ENCODE results near the gene HPF1.
"Not testable (repeated sequence)": the region's sequence is repeated elsewhere in the genome, so short reads cannot be mapped to it uniquely, and the experiment has no call there.

Gene HPF1

DNA sequence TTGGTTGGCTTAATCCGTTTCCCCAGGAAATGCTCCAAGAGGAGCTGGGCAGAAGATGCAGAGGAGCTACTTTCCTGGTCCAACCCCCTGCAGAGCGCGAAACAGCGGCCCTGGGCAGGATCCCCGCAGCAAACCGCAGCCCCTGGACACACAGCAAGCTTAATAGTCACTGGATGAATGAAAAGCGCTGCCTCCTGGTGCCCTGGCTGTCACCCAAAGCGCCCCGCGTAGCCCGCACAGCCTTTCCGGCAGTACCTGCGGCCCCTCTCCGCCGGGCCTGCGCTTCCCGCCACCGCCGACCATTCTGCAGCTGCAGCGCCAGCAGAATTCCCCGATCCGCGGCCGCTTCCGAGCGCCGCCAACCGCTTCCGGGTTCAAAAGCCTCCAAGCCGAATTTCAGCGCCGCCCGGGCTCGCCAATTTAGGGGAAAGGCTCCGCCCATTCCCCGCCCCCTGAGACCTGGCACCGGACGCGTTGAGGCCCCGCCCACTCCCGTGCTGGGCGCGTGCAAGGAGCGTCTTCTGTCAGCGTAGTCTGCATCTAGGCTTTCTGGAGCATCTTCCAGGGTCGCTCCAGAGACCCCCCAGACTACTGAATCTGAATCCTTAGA lies at the start of gene HPF1:
Gene HPF1 (minus strand): TSS at position 370 of the 610 bp plus-strand sequence. CDS start 67 bp downstream, at position 303.
- peak; percentile 51; the same call in 1 of the 2 replicates for TF ChIP-seq POLR2A (IDR thresholded peaks at IDR 0.05; ENCODE audit: low read depth, low read length)
- FAIRE-seq (no peak), DNase-seq (ENCODE audit: insufficient read length, low spot score) (peak; percentile 63)

DNA sequence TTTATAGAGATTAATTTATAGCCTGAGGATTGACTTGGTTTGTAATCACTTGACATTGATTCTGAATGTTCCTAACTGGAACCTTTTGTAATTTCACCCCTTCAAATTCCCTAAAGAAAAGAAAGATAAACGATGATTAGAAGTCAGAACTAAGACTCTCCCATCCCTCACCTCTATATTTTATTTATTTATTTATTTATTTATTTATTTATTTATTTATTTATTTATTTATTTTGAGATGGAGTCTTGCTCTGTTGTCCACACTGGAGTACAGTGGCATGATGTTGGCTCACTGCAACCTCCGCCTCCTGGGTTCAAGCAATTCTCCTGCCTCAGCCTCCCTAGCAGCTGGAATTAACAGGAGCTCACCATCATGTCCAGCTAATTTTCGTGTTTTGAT lies 49.0 kb upstream of the HPF1 start:
- DNase-seq (ENCODE audit: insufficient read length, low spot score); FAIRE-seq: not testable (repeated sequence)

DNA sequence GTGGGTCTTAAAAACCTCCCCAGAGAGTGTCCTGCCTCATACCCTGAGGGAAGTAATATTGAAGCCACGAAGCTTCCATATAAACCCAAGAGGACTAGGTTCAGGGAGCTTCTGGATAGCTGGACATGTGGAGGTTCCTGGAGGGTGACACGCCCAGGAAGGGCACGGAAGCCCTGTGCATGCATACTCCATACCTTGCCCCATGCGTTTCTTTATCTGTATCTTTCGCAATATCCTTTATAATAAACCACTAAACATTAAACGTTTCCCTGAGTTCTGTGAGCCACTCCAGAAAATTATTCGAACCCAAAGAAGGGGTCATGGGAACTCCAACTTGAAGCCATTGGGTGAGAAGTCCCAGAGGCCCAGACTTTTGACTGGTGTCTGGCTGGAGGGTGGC lies 45.7 kb upstream of the HPF1 start:
- no peak for DNase-seq (ENCODE audit: insufficient read length, low spot score)
- no peak for FAIRE-seq
- TF ChIP-seq POLR2A (IDR thresholded peaks at IDR 0.05; ENCODE audit: low read depth, low read length) = no peak

DNA sequence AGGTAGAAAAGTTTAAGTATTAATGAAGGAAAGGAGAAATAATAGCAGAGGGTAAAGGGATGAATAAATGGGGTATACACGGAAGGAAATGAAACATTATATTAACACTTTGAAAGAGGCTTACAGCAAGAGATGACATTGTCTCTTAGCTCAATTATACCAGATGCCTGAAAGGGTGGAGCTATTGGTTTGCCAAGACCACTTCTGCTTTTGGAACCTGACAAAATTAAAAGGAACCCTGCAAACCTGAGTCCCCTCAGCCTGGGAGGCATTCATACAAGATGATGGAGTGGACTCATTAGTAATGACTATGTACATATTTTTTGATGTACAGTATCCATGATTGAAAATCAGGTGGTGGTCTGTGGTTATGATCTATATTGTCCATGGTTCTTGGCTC lies 45.1 kb upstream of the HPF1 start:
- no peak for TF ChIP-seq POLR2A (IDR thresholded peaks at IDR 0.05; ENCODE audit: low read depth, low read length)
- FAIRE-seq (no peak), DNase-seq (ENCODE audit: insufficient read length, low spot score) (no peak)

DNA sequence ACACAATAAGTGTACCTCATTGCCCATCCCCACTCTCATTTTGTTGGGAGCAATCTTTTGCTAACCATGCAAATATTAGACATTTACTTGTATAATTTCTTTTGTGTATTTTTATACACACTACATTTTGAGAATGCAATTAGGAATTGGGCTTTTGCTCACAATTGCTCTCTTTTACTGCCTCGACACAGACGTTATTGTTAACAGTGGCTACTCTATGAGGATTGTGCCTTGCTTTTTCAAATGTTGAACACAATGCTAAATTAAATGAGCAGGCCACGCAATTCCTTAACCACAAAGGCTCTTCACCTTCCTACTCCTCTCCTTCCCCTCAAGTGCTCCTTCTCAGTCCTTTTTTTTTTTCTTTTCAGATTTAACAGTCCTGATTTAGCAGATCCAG lies 42.8 kb upstream of the HPF1 start:
- no peak for FAIRE-seq
- TF ChIP-seq POLR2A (IDR thresholded peaks at IDR 0.05; ENCODE audit: low read depth, low read length) = no peak
- DNase-seq (ENCODE audit: insufficient read length, low spot score) = no peak

DNA sequence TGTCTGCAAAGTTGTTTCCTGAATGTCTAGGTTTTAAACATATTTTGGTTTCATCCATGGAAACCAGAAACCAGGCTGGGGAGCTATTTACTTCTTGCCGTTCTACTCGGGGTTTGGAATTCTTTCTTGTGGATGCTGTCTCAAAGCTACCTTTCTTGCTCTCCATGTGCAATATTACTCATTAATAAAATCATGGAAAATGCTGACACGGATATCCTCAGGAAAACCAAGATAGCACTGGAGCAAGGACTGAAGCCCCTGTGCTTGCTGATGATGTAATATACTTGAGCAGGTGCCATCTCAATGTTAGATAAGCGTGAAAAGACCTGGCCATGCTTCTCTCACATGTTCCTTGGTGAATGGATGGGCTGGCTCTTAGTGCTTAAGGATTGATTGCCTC lies 41.5 kb upstream of the HPF1 start:
- DNase-seq (ENCODE audit: insufficient read length, low spot score) (no peak), FAIRE-seq (no peak)
- TF ChIP-seq POLR2A (IDR thresholded peaks at IDR 0.05; ENCODE audit: low read depth, low read length) = no peak

DNA sequence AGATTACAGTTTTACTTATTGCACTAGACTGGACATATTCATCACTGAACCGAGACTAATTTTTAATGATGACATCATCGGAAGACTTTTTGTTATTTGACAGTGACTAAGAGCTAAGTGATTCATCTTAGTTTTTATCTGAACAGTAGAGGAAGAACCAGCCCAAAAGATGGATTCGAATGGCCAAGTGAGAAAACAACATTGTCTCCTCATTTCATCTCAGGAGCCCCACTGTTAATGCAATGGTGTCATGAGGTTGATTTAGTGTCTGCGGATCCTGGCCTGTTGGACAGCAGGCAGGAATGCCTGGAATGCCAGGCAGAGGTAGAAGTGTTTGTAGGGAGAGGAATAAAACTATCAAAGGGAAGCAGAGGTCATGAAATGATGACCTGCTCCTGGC lies 37.8 kb upstream of the HPF1 start:
- no peak for DNase-seq (ENCODE audit: insufficient read length, low spot score)
- FAIRE-seq = no peak
- no peak for TF ChIP-seq POLR2A (IDR thresholded peaks at IDR 0.05; ENCODE audit: low read depth, low read length)

DNA sequence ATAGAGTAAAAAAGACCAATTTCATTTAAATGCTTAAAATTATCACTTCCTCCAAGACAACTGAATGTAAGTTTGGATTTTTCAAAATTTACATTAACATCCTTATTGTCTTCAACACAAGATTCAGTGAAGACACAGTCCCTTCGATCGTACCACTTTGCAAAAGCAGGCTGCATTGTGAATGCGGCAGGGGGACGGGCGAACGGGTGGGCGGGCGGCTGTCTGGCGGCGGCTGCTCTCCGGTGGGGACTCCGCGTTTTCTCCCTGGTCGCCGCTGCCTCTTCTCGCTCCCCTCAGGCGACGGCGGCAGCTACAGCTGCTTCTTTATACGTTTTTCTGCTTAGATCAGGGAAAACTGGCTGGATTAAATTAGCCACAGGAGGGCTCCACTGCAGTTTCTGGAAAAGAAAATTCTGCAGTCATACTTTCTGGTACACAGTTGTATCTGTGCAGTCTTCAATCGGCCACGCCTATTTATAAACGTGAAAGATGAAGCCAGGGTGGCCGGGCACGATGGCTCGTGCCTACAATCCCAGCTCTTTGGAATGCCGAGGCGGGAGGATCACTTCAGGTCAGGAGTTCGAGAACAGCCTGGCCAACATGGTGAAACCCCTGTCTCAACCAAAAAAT lies 33.9 kb upstream of the HPF1 start:
- no peak for TF ChIP-seq POLR2A (IDR thresholded peaks at IDR 0.05; ENCODE audit: low read depth, low read length)
- DNase-seq (ENCODE audit: insufficient read length, low spot score) (peak; percentile 23), FAIRE-seq (no peak)

DNA sequence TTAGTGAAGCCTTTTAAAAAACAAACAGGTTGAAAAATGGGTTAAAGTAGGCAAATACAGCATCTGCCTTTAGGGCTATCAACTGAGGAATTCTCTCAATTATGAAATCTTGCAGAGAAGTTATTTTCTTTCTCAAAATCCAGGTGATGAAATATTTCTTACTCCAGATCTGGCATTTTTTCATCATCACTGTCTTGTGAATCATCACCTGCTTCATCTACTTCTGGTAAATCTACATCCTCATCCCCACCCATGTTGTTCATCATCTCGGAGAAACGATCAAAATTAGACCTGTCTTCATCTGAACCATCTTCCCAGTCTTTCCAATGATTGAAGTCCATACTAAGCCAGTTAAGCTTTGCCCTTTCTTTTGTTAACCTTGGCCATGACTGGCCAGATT lies 33.3 kb upstream of the HPF1 start:
- no peak for TF ChIP-seq POLR2A (IDR thresholded peaks at IDR 0.05; ENCODE audit: low read depth, low read length)
- DNase-seq (ENCODE audit: insufficient read length, low spot score) (no peak), FAIRE-seq (no peak)

DNA sequence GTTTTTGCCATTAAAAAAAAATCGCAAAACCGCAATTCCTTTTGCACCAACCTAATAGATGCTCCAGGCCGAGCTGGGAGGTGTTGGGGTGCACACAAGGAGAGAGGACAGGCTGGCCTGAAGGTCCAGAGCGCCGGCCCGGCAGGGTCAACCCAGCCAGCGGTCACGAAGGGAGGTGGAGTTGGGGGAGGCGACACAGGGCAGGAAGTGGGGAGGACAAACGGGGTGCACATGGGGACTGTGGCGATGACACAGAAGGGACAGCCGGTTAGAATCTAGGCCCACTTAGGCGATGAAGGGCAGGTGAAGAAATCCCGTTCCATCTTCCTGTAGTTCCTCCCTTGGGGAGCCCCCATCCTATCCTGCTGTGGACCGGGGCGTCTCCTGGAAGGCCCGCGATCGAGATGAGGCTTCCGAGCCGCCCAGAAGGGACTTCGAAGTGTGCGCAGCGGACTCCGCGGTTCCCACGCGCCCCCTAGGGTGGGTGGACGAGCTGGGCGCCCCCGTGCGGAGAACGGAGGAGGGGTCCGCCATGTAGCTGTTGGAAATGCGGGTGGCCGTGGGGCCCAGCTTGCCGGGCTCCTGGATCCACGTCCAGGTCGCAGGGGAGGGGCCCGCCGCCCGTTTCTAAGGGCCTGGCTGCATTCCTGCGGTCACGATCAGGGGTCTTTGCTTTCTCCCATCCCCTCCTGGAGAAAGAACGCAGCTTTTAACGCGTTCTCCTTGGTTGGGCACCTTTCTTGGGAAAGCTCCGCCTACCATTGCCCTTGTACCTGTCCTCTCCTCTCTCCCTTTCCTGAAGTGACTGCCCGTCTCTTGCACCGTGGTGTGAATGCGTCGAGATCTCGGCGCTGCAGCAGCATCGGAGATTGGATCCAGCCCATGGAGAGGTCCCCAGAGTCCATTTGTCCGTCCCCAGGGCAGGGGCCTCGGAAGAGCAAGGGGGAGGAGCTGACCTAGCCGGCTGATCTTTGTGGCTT lies 17.0 kb upstream of the HPF1 start:
- no peak for FAIRE-seq
- no peak for TF ChIP-seq POLR2A (IDR thresholded peaks at IDR 0.05; ENCODE audit: low read depth, low read length)
- DNase-seq (ENCODE audit: insufficient read length, low spot score) = no peak

DNA sequence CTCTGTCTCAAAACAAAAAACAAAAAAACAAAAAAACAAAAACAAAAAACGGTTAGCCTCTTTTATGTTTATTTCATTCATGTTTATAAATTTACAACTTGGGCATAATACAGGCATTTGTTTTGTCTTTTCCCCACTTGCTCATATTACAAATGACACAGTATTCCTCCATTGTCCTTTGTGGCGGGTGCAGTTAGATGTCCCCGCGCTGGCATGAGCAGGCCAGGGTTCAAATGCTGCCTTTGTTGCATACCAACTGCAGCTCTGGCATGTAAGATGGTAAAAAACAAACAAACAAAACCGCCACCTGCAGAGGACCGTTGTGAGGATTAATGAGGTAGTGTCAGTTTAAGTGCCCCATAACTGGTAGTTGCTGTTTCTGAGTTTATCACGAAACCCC lies 16.1 kb upstream of the HPF1 start:
- TF ChIP-seq POLR2A (IDR thresholded peaks at IDR 0.05; ENCODE audit: low read depth, low read length) = no peak
- DNase-seq (ENCODE audit: insufficient read length, low spot score) = no peak
- FAIRE-seq = no peak

DNA sequence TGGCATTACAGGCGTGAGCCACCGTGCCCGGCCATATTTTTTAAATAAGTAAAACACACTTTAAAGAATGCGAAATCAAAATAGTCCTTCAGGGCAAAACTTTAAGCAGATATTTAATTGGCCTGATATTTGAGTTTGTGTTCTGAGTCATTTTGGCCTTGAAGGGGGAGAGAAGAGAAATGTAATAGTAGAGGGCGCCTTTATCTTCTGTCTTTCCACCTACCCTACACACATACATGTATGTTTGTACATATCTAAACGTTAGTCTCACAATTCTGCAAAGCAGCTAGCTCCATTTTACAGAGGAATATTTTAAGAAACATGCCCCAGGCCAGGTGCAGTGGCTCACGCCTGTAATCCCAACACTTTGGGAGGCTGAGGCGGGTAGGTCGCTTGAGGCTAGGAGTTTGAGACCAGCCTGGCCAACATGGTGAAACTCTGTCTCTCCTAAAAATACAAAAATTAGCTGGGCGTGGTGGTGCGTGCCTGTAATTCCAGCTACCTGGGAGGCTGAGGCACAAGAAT lies 13.9 kb upstream of the HPF1 start:
- FAIRE-seq; DNase-seq (ENCODE audit: insufficient read length, low spot score): not testable (repeated sequence)

DNA sequence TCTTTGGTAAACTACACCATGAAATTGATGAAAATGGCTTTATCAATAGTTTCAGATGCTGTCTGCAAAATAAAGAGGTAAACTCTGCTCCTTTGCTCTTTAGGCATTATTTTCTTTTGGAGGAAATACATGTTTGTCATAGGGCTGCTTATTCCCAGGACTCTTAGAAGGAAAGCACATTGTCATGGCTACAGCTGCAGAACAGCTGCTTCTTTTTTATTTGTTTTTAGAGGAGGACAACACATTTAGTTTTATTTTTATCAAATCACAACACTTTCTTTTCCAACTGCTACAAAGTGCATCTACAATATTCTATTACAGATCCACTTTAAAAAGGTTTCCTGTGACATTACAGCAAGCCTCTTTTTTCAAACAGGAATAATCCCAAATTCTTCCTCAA lies 12.7 kb upstream of the HPF1 start:
- DNase-seq (ENCODE audit: insufficient read length, low spot score) (no peak), FAIRE-seq (no peak)
- no peak for TF ChIP-seq POLR2A (IDR thresholded peaks at IDR 0.05; ENCODE audit: low read depth, low read length)

DNA sequence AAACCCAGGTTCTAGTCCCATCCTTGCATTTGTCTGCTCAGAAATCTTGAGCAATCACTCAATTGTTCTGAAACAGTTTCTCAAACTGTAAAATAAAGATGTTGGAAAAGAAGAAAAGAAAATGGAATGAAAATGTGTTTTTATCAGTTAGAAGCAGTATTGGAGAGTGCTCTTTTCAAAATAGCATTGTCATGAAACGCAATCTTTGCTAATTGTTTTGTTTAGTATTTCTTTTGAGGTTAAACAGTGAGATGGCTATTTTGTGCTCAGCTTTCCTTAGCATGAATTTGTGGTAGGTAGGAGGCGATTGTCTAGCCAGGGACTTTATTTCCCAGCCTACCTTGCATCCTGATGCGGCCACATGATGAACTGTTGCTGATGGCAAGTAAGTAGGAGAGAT lies 10.6 kb upstream of the HPF1 start:
- TF ChIP-seq POLR2A (IDR thresholded peaks at IDR 0.05; ENCODE audit: low read depth, low read length) = no peak
- DNase-seq (ENCODE audit: insufficient read length, low spot score) (no peak), FAIRE-seq (no peak)
